PC-9 (cell line): ENCODE results near the gene CYBC1. TPM values are rescaled to one million over a fixed set of nuclear protein-coding genes. Genes with fewer than 3 reads are reported as not detected.

ENCODE experiments used
- BruUV-seq: library from RNA; stranded (reverse); fragments of 400-500 nt; replicated peaks from 2 replicates; lab custom pipeline; 2021; lab: Mats Ljungman, UMichigan
- CTCF ChIA-PET: fragments of 300-600 bp; sonication (Branson Sonifier 250); formaldehyde crosslinking; loops from one replicate; lab custom pipeline; 2022; ENCODE audit warnings: antibody characterized with exemption; lab: Charles Lee
- POLR2A ChIA-PET: fragments of 300-600 bp; sonication (Branson Sonifier 250); formaldehyde crosslinking; loops from one replicate; lab custom pipeline; 2022; ENCODE audit warnings: antibody characterized with exemption; ENCODE audit not compliant: unreplicated experiment; lab: Charles Lee
- DNase-seq, 2 experiments: peaks; one replicate each; pipeline versions ENCODE4 v3.0.0 to v3.0.0-alpha.2; 2015 to 2022; ENCODE audit warnings: mixed read lengths in 1 of 2
- H2AFZ ChIP-seq: fragments of 200-600 bp; sonication (generic); 2 replicates; pipeline ENCODE4 v1.8.1; 2017; ENCODE audit warnings: antibody characterized with exemption
- H3F3A ChIP-seq: fragments of 200-600 bp; sonication (generic); 2 replicates; pipeline ENCODE4 v1.8.1; 2017; ENCODE audit warnings: antibody characterized with exemption, mild to moderate bottlenecking, low read depth; ENCODE audit not compliant: insufficient read depth
- H3K27ac ChIP-seq: fragments of 200-600 bp; sonication (generic); 2 replicates; pipeline ENCODE4 v1.6.1; 2016; ENCODE audit warnings: mixed run types
- H3K27me3 ChIP-seq: fragments of 200-600 bp; sonication (generic); 2 replicates; pipeline ENCODE4 v1.6.1; 2016; ENCODE audit warnings: low read depth, mixed run types; ENCODE audit not compliant: insufficient read depth
- H3K36me3 ChIP-seq: fragments of 200-600 bp; sonication (generic); 2 replicates; pipeline ENCODE4 v1.6.1; 2016; ENCODE audit warnings: low read depth, mixed run types
- H3K4me1 ChIP-seq: fragments of 200-600 bp; sonication (generic); replicated peaks from 2 replicates; pipeline ENCODE4 v1.6.1; 2016; ENCODE audit warnings: mixed run types; ENCODE audit not compliant: insufficient read depth
- H3K4me2 ChIP-seq: fragments of 200-600 bp; sonication (generic); 2 replicates; pipeline ENCODE4 v1.6.1; 2017; ENCODE audit warnings: mixed run types
- H3K4me3 ChIP-seq: fragments of 200-600 bp; sonication (generic); 2 replicates; pipeline ENCODE4 v1.6.1; 2016; ENCODE audit warnings: mixed run types
- H3K79me2 ChIP-seq: fragments of 200-600 bp; sonication (generic); 2 replicates; pipeline ENCODE4 v1.6.1; 2017; ENCODE audit warnings: low read depth, mixed run types
- H3K9me2 ChIP-seq: fragments of 200-600 bp; sonication (generic); 2 replicates; pipeline ENCODE4 v1.8.1; 2017; ENCODE audit warnings: mild to moderate bottlenecking; ENCODE audit not compliant: insufficient read depth
- H3K9me3 ChIP-seq: fragments of 200-600 bp; sonication (generic); 2 replicates; pipeline ENCODE4 v1.8.1; 2016; ENCODE audit warnings: low read depth; ENCODE audit not compliant: insufficient read depth
- H4K20me1 ChIP-seq: fragments of 200-600 bp; sonication (generic); 2 replicates; pipeline ENCODE4 v1.8.1; 2017; ENCODE audit not compliant: insufficient read depth
- CTCF ChIP-seq: fragments of 200-600 bp; sonication (generic); conservative IDR thresholded peaks from 2 replicates; pipeline ENCODE4 v1.6.1; 2017; ENCODE audit warnings: mixed run types, antibody characterized with exemption, mild to moderate bottlenecking, moderate library complexity
- EZH2 ChIP-seq: fragments of 200-600 bp; sonication (generic); IDR thresholded peaks from 2 replicates; pipeline ENCODE4 v1.8.0; 2017; ENCODE audit warnings: antibody characterized with exemption, low read depth
- intact Hi-C: fragments of 100-400 bp; cut with micrococcal nuclease; formaldehyde crosslinking; loops from one replicate; pipeline ENCODE4 v1.10.0; 2022; ENCODE audit not compliant: unreplicated experiment
- total RNA-seq: library from RNA; stranded (reverse); gene quantifications from 2 replicates; pipeline ENCODE4 v1.2.3, GENCODE V29; 2021

The CYBC1 gene
- total RNA-seq, 1 experiment from 2014 or later: 78.4 TPM

- Histone ChIP-seq H3K36me3 (no peaks in the 10 kb centered on the region), H3K79me2 (peaks cover 9% of the 10 kb centered on the region; the same call in 1 of the 2 replicates), H3K9me3 (no peaks in the 10 kb centered on the region), H3F3A (no peaks in the 10 kb centered on the region), H3K9me2 (no peaks in the 10 kb centered on the region), H3K27ac (no peak overlapping the region), H3K27me3 (no peaks in the 10 kb centered on the region), H3K4me3 (no peak overlapping the region), H3K4me2 (no peak overlapping the region), H2AFZ (no peak overlapping the region), H4K20me1 (no peaks in the 10 kb centered on the region), H3K4me1 (peaks cover 5% of the 10 kb centered on the region; the same call in 1 of the 2 replicates)
- intact Hi-C loops: no loop called here
- CTCF ChIA-PET: no interaction called here
- TF ChIP-seq EZH2: no peak
- no peak for TF ChIP-seq CTCF
- POLR2A ChIA-PET: no interaction called here
- no TSS peak for BruUV-seq
- no peak for DNase-seq
These were observed 5.5 kb downstream of the CYBC1 start for GRCh38 chr17:82444941-82445521.

- Histone ChIP-seq H3K4me1 (no peaks in the 10 kb centered on the region), H3F3A (no peaks in the 10 kb centered on the region), H3K4me3 (no peak overlapping the region), H4K20me1 (no peaks in the 10 kb centered on the region), H3K36me3 (no peaks in the 10 kb centered on the region), H3K4me2 (no peak overlapping the region), H3K9me2 (no peaks in the 10 kb centered on the region), H3K27me3 (no peaks in the 10 kb centered on the region), H3K79me2 (0 out of 2 replicates have a peak, but pooled peaks cover 2% of the 10 kb centered on the region), H2AFZ (no peak overlapping the region), H3K9me3 (no peaks in the 10 kb centered on the region), H3K27ac (no peak overlapping the region)
- DNase-seq: no peak
- ChIA-PET POLR2A (no interaction called here), CTCF (interaction anchor here (0.6 kb wide), 1 partner anchor 20 kb away, joined by 6 read pairs; no protein-coding TSS in a partner anchor)
- BruUV-seq: no TSS peak
- intact Hi-C loops: no loop called here
- TF ChIP-seq EZH2: no peak
- TF ChIP-seq CTCF: no peak
These were observed 6.2 kb downstream of the CYBC1 start for GRCh38 chr17:82444284-82444893.

- Histone ChIP-seq H3K4me1 (no peaks in the 10 kb centered on the region), H3K79me2 (no peaks in the 10 kb centered on the region), H4K20me1 (no peaks in the 10 kb centered on the region), H3K9me3 (no peaks in the 10 kb centered on the region), H3K9me2 (no peaks in the 10 kb centered on the region), H3K4me2 (no peak overlapping the region), H3K36me3 (no peaks in the 10 kb centered on the region), H3F3A (no peaks in the 10 kb centered on the region), H3K27ac (no peak overlapping the region), H2AFZ (no peak overlapping the region), H3K4me3 (no peak overlapping the region), H3K27me3 (no peaks in the 10 kb centered on the region)
- CTCF ChIA-PET: interaction anchor here (0.6 kb wide), 1 partner anchor 19 kb away, joined by 6 read pairs; no protein-coding TSS in a partner anchor
- POLR2A ChIA-PET: no interaction called here
- TF ChIP-seq CTCF (no peak), EZH2 (no peak)
- DNase-seq: no peak
- BruUV-seq: no TSS peak
- intact Hi-C loops: no loop called here
These were observed 6.9 kb downstream of the CYBC1 start for GRCh38 chr17:82443465-82444283.
